ENCODE results near the gene MTNR1A.

The MTNR1A gene

GRCh38 chr4:186501554-186501953 is 53.8 kb downstream of the MTNR1A start:
- Histone ChIP-seq H3K27ac (no peak overlapping the region), H3K4me3 (no peak overlapping the region)

GRCh38 chr4:186500721-186501304 is 54.6 kb downstream of the MTNR1A start:
- Histone ChIP-seq H3K4me3 (peak overlapping the region in 1 of 7 experiments; percentile 24), H3K27ac (no peak overlapping the region)

DNA sequence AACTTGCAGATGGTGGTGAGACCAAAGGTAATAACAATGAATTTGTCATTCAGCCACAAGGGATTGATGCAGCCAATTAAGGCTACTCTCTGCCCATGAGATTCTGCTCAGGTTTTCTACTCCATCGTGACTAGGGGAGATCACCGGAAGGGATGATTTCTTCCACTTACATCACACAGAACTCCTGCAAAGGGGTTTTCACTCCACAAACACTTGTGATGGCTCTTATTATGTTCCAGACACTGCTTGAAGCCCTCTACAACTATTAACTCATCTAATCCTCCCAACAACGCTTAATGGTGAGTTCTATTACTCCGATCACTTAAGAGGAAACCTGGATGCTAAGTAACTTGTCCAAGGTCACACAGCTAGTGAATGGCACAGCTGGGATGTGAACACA is 55.9 kb downstream of the MTNR1A start:
- H3K27ac ChIP-seq = no peak overlapping the region
- no peak overlapping the region for H3K4me3 ChIP-seq

DNA sequence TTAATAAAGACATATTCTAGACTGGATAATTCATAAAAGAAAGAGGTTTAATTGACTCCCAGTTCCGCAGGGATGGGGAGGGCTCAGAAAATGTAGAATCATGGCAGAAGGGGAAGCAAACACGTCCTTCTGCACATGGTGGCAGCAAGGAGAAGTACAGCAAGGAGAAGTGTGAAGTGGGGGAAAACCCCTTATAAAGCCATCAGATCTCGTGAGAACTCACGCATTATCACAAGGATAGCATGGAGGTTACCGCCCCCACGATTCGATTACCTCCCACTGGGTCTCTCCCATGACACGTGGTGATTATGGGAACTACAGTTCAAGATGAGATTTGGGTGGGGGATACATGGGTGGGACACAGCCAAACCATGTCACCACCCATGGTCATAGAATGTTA is 58.3 kb downstream of the MTNR1A start:
- H3K27ac ChIP-seq = no peak overlapping the region

DNA sequence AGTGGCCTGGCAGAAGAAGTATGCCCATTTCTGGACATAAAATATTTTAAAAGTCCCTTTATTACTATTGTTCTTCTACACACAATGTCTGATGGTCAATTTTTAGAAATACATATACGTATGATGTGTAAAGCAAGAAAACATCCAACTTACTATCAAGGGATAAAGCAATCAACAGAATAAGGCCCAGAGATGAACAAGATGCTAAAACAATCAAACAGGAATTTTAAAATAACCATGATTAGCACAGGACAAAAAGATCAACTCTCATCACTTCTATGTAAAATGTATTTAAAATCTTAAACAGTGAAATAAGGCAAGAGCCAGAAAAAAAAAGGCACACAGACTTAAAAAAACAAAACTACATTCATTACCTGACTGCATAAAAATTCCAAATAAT is 60.9 kb downstream of the MTNR1A start:
- no peak overlapping the region for H3K27ac ChIP-seq
- no peak overlapping the region for H3K4me3 ChIP-seq

More for the DNA sequence above, 58.3 kb downstream of the MTNR1A start:
- no peak overlapping the region for H3K4me3 ChIP-seq

- H3K4me3 ChIP-seq = no peak overlapping the region
- H3K27ac ChIP-seq = no peak overlapping the region
Measured at GRCh38 chr4:186487726-186488125, 67.6 kb downstream of the MTNR1A start.

DNA sequence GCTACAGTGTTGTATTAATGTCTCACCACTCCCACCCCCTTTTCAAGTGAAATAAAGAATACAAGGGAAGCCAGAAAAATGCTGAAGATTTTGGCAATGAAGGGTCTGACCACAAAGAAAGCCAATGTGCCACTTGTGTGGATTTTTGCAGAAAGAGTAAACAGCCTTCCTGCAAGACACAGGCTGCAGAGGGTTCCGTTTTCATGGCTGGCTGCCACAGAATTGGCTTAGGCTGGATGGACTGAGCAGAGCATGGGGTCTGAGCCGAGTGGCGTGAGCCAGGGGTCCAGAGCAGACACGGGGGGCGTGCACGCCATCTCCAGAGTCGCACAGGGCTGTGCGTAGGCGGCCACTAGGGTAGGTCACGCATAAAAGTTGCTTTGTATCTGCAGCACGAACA is 69.2 kb downstream of the MTNR1A start:
- no peak overlapping the region for H3K27ac ChIP-seq

GRCh38 chr4:186485561-186486062 is 69.8 kb downstream of the MTNR1A start:
- no peak overlapping the region for H3K27ac ChIP-seq

More for the DNA sequence above, 69.2 kb downstream of the MTNR1A start:
- H3K4me3 ChIP-seq = no peak overlapping the region

DNA sequence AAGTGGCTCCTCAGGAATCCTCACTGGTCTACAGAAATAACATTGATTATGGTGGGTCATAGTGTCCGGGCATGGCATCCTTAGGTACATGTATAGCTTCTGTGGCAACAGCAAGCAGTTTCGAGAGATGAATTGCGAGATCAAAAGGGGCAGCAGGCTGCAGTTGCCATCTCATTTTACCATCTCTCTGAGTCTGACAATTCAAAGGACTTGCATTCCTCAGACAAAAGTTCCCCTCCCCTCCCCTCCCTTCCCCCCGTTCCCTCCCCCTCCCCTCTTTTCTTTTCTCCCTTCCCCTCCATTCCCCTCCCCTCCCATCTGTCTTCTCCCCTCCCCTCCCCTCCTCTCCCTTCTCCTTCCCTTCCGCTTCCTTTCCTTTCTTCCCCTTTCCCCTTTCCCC is 70.2 kb downstream of the MTNR1A start:
- Histone ChIP-seq H3K4me3 (peak overlapping the region in 1 of 7 experiments; percentile 17), H3K27ac (no peak overlapping the region)

More at GRCh38 chr4:186485561-186486062, 69.8 kb downstream of the MTNR1A start:
- H3K4me3 ChIP-seq = peak overlapping the region in 1 of 7 experiments; percentile 17

DNA sequence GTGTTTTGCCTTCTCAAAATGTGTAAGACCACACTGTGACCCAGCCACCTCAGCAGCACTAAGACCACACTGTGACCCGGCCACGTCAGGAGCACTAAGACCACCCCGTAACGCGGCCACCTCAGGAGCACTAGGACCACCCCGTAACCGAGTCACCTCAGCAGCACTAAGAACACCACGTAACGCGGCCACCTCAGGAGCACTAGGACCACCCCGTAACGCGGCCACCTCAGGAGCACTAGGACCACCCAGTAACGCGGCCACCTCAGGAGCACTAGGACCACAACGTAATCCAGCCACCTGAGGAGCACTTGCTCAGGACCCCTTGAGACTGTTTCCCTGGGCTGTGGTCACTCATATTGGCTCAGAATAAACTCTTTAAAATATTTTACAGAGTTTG is 71.7 kb downstream of the MTNR1A start:
- no peak overlapping the region for H3K4me3 ChIP-seq
- H3K27ac ChIP-seq = no peak overlapping the region

Data from skin epidermis (tissue), 12 donors.